Skeletal muscle satellite cell (primary cell): ENCODE measurements around the gene TMEM168.
"Not testable (repeated sequence)": the region's sequence is repeated elsewhere in the genome, so short reads cannot be mapped to it uniquely, and the experiment has no call there.

Experiments
- H3K27me3 ChIP-seq: 2 replicates; pipeline ENCODE4 v1.7.0; 2013; ENCODE audit warnings: low read length; ENCODE audit not compliant: control insufficient read depth, insufficient read depth
- H3K36me3 ChIP-seq: 2 replicates; pipeline ENCODE4 v1.7.0; 2013; ENCODE audit warnings: mild to moderate bottlenecking, control low read depth, low read length; ENCODE audit not compliant: insufficient read depth
- H3K4me1 ChIP-seq: 2 replicates; pipeline ENCODE4 v1.7.0; 2013; ENCODE audit warnings: low read length; ENCODE audit not compliant: control insufficient read depth, insufficient read depth
- H3K4me2 ChIP-seq: 2 replicates; pipeline ENCODE4 v1.7.0; 2013; ENCODE audit warnings: mild to moderate bottlenecking, low read length
- H3K4me3 ChIP-seq: 2 replicates; pipeline ENCODE4 v1.7.0; 2013; ENCODE audit warnings: low read length
- H3K9ac ChIP-seq: 2 replicates; pipeline ENCODE4 v1.7.0; 2013; ENCODE audit warnings: mild to moderate bottlenecking, low read depth, low read length, moderate library complexity
- H3K9me3 ChIP-seq: replicated peaks from 2 replicates; pipeline ENCODE4 v1.7.0; 2013; ENCODE audit warnings: mild to moderate bottlenecking, control low read depth, low read length

Gene TMEM168

DNA sequence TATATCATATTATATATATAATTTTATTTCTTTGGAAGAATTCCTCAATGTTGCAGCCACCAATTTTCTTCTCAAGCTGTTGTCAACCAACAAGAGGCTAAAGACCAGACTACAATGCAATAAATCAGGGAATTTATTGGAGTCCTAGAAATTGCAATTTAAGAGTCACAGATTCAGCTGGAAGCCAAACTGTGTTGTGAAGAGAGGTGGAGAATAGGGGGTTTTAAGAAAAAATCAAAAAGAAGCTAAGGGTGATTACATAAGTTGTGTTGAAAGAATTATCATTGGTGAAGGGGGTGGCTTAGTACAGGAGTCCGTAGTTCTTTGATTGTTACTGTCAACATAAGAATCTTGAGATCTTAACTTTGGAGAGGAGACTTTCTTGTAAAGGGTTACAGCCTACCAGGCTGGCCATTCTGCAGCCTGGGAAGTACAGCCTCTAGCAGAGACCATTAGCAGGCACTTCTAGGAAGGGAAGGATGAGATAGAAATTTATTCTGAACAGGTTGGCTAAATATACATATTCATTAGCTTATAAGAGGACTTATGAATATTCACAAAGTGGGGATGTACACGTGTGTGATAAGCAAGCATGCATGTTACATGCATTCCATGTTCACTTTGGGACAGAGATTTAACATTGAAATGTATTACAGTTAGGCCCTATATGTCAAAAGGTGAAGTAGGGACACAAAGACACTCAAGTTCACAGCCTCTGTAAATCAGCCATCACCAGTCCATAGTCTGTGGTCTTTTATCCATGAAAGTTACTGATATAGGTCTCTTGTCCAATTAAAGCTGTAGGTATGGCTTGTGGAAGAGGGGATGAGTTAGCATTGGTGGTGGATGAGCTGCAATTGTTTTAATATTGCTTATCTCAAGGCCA is 8.3 kb upstream of the TMEM168 start:
- H3K9ac ChIP-seq = no peak overlapping the region
- H3K4me2 ChIP-seq = no peak overlapping the region
- H3K4me1 ChIP-seq = no peaks in the 10 kb centered on the region
- no peaks in the 10 kb centered on the region for H3K9me3 ChIP-seq
- H3K36me3 ChIP-seq = no peaks in the 10 kb centered on the region
- no peaks in the 10 kb centered on the region for H3K27me3 ChIP-seq
- H3K4me3 ChIP-seq = no peak overlapping the region

DNA sequence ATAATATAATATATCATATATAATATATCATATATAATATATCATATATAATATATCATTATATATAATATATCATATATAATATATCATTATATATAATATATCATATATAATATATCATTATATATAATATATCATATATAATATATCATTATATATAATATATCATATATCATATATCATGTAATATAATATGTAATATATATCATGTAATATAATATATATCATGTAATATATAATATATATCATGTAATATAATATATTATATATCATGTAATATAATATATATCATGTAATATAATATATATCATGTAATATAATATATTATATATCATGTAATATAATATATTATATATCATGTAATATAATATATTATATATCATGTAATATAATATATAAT is 6.4 kb upstream of the TMEM168 start:
- H3K9ac ChIP-seq, H3K36me3 ChIP-seq, H3K4me1 ChIP-seq, H3K4me2 ChIP-seq, H3K9me3 ChIP-seq, H3K27me3 ChIP-seq, H3K4me3 ChIP-seq: not testable (repeated sequence)

DNA sequence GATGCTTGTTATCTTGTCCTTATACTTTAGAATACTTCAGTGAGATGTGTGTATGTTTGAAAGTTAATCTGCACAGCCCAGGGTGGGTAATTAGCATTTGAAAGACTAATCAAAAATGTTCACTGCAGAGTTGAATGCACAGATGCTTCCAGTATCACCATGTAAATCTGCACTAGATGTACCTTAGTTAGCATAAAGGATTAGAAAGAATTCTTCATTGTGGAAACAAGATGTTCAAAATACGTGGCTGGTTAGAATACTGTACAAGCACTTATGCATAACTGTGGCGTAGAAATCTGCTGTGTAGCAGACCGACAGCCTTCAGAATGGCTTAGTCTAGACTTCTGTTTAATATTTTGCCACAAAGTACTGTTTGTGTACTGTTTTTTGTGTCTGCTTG is 2.2 kb upstream of the TMEM168 start:
- Histone ChIP-seq H3K4me2 (no peak overlapping the region), H3K9me3 (no peaks in the 10 kb centered on the region), H3K4me3 (no peak overlapping the region), H3K36me3 (no peaks in the 10 kb centered on the region), H3K27me3 (no peaks in the 10 kb centered on the region), H3K9ac (no peak overlapping the region), H3K4me1 (peaks cover 15% of the 10 kb centered on the region)

DNA sequence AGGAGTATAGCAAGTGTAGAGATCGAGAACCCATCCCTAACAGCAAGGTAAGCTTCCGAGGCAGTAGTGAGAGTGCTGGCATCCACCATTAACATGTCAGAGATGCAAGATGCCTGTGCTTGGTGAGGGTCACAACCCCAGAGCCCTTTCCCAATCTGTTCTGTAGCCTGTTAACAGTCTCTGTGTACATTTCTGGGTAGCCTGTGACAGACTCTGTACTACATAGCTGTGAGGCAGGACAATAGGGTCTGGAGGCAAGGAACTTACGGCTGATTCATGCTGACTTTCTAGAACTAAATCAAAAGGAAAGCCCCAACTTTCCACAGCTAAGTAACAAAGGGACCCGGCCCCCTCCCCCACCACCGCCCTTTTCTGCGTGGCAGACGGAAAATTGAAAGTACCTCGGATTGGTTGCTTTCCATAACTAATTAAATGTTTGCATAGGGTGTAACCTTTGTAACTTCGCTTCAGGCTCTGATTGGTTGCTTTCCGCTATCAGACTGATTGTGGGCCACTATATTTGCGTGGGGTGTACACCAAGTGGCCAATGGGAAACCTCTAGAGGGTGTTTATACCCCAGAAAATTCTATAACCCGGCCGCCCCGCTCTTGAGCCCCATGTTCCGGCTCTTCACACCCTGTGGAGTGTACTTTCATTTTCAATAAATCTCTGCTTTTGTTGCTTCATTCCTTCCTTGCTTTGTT is 1.4 kb upstream of the TMEM168 start:
- Histone ChIP-seq H3K36me3 (no peaks in the 10 kb centered on the region), H3K4me1 (peaks cover 15% of the 10 kb centered on the region), H3K4me3 (no peak overlapping the region), H3K27me3 (no peaks in the 10 kb centered on the region), H3K4me2 (no peak overlapping the region), H3K9me3 (no peaks in the 10 kb centered on the region), H3K9ac (no peak overlapping the region)

DNA sequence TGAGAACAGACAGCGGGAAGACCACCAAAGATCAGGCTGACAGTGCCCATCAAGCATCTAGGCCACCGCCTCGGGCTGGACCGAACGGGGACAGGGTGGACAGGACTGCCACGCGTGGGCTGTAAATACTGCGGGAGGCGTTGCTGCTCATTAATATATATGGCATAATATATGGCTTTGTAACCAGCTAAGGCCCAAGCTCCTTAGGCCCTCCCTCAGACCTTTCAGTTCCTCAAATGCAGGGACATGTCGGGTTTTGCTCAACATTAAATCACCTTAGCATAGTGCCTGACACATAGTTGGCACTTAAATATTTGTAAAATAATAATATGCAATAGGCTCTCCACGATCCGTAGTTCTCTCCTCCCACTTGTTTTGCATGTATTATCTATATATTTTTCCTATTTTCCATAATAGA is 402 bp upstream of the TMEM168 start:
- Histone ChIP-seq H3K36me3 (no peaks in the 10 kb centered on the region), H3K9me3 (no peaks in the 10 kb centered on the region), H3K4me1 (peaks cover 15% of the 10 kb centered on the region), H3K4me3 (peak overlapping the region; percentile 77), H3K9ac (peak overlapping the region; percentile 88), H3K4me2 (peak overlapping the region; percentile 76), H3K27me3 (no peaks in the 10 kb centered on the region)

DNA sequence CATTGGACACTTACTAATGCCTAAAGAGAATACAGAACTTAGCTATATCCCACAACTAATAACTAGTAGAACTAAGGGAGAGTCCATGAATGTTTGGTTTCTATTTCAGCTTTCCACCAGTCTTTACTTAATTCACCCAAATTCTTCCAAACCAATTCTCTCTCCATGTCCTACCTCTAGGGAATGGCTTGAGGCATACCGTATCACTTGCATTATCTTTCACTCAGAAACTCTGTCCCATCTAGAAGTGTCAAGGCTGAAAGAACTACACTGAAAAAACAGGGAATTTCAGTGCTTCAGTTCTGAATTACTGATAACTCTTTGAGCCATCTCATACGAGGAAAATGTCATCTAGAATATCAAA is 758 bp downstream of the TMEM168 start:
- H3K36me3 ChIP-seq = no peaks in the 10 kb centered on the region
- peaks cover 15% of the 10 kb centered on the region for H3K4me1 ChIP-seq
- peak overlapping the region; percentile 77 for H3K4me3 ChIP-seq
- H3K4me2 ChIP-seq = peak overlapping the region; percentile 76
- H3K27me3 ChIP-seq = no peaks in the 10 kb centered on the region
- no peaks in the 10 kb centered on the region for H3K9me3 ChIP-seq
- H3K9ac ChIP-seq = peak overlapping the region; percentile 88

DNA sequence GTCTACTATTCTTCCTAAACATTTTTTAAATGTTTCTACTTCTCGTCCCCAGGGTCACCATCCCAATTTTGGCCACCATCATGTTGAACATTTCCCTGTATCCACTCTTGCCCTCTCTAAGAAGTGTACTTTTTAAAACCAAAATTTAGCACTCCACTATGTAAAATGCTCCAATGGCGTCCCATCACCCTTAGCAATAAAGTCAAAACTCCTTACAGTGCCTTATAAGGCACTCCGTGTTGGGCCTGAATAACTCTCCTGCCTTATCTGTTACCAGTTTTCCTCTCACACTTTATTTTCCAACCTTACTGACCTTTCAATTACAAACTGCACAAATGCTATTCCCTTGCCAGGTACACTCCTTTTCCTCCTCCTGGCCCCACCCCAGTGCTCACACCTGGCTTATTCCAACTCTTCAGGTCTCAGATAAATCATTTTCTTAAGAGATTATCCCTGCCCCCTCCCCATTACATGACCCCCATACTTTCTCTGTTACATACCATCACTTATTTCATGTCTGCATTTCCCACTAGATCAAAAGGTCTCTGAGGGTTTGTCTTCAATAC is 1.3 kb downstream of the TMEM168 start:
- Histone ChIP-seq H3K36me3 (no peaks in the 10 kb centered on the region), H3K9me3 (no peaks in the 10 kb centered on the region), H3K4me2 (peak overlapping the region; percentile 76), H3K4me1 (peaks cover 15% of the 10 kb centered on the region), H3K4me3 (peak overlapping the region; percentile 77), H3K9ac (peak overlapping the region; percentile 88), H3K27me3 (no peaks in the 10 kb centered on the region)

DNA sequence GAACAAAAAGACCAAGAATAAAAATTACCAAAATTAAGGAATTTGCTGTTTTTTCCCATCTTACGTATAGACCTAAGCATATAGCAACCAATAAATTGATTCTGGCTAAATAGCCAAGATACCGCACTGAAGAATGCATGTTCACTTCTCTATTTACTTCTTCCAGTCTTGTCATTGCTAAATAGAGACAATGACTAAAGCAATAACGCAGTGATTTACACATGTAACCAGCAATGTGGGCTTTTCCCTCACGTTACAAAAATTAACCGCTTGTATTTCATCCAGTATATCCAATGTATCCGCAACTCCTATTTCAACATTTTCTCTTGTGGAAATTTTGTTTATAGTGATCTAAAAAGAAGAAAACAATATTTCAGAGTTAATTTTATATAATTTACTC is 5.6 kb downstream of the TMEM168 start:
- Histone ChIP-seq H3K4me3 (no peak overlapping the region), H3K36me3 (peaks cover 8% of the 10 kb centered on the region), H3K4me1 (peaks cover 11% of the 10 kb centered on the region), H3K27me3 (no peaks in the 10 kb centered on the region), H3K9me3 (no peaks in the 10 kb centered on the region), H3K4me2 (no peak overlapping the region), H3K9ac (no peak overlapping the region)

DNA sequence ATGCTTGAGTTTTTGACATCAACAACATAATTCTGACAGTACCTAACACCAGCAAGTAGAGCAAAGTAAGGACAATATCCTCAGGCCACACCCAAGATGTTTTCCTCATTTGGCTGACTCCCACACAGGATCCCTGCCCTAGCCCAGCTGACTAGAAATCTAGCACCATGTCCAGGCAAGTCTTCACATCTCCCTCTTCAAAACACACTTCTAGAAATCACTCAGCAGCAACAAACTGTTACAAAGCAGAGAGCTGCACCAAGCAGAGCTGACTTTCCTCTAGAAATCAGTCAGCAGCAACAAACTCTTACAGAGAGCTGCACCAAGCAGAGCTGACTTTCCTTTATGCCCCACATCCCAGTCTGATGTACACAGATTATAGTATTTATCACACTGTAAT is 7.7 kb downstream of the TMEM168 start:
- H3K27me3 ChIP-seq = no peaks in the 10 kb centered on the region
- H3K4me3 ChIP-seq = no peak overlapping the region
- no peak overlapping the region for H3K4me2 ChIP-seq
- no peaks in the 10 kb centered on the region for H3K9me3 ChIP-seq
- peaks cover 11% of the 10 kb centered on the region for H3K36me3 ChIP-seq
- H3K9ac ChIP-seq = no peak overlapping the region
- peaks cover 6% of the 10 kb centered on the region for H3K4me1 ChIP-seq

DNA sequence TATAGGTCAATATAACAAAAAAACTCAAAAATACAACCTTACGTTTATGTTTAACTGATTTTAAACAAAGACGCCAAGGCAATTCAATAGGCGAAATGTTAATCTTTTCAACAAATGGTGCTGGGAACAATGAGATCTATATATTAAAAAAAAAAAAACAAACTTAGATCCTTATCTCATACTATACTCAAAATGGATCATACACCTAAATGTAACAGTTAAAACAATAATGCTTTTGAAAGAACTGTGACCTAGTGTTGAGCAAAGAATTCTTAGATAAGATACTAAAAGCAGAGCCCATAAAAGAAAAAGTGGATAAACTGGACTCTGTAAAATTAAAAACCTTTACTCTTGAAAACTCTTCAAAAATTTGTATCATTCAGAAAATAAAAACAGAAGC is 8.6 kb downstream of the TMEM168 start:
- no peaks in the 10 kb centered on the region for H3K27me3 ChIP-seq
- no peak overlapping the region for H3K4me2 ChIP-seq
- H3K9ac ChIP-seq = no peak overlapping the region
- H3K9me3 ChIP-seq = no peaks in the 10 kb centered on the region
- peaks cover 6% of the 10 kb centered on the region for H3K4me1 ChIP-seq
- H3K4me3 ChIP-seq = no peak overlapping the region
- peaks cover 11% of the 10 kb centered on the region for H3K36me3 ChIP-seq

DNA sequence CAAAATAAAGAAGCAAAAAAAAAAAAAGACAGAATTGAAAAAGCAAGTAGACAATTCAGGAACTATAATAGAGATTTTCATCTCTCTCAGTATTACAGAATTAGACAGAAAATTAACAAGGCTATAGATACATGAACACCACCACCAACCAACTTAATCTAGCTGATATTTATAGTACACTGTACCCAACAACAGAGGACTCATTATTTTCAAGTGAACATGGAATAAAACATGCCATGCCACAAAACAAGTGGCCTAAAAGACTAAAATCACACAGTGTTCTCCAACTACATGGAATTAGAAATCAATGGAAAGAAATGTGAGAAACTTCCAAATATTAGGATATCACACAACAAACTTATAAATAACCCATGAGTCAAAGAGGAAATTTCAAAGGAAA is 9.1 kb downstream of the TMEM168 start:
- Histone ChIP-seq H3K36me3 (peaks cover 11% of the 10 kb centered on the region), H3K4me2 (no peak overlapping the region), H3K4me3 (no peak overlapping the region), H3K9ac (no peak overlapping the region), H3K4me1 (peaks cover 6% of the 10 kb centered on the region), H3K9me3 (no peaks in the 10 kb centered on the region), H3K27me3 (no peaks in the 10 kb centered on the region)
